ENCODE measurements around the gene IL25. TPM values are rescaled to one million over a fixed set of nuclear protein-coding genes. Genes with fewer than 3 reads are reported as not detected.

Gene IL25
- total and polyA plus RNA-seq, 7 donors = not detected

DNA sequence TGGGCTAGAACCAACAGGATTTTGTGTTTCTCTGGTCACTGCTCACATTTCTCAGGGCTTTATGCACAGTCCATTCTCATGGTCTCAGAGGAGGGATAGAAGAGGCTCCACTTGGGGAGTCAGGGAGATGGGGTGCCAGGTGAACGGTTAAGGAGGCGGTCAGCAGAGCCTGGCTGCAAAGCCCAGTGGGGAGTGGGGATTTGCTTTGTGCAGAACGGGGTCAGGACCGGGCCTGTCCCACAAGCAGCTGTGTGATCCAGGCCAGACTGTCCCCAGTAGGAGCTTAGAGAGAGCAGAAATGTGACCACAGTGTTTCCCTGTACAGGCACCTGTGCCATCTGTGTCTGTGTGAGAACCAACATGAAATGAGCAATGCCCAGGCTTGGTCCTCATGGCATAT lies 8.4 kb downstream of the IL25 start:
- Histone ChIP-seq H3K27ac (no peak overlapping the region), H3K27me3 (no peaks in the 10 kb centered on the region), H3K4me1 (no peaks in the 10 kb centered on the region), H3K9me3 (no peaks in the 10 kb centered on the region), H3K4me3 (no peak overlapping the region), H3K36me3 (no peaks in the 10 kb centered on the region)
- TF ChIP-seq POLR2A (IDR thresholded peaks at IDR 0.05) (no peak), POLR2AphosphoS5 (IDR thresholded peaks at IDR 0.05) (no peak), EP300 (IDR thresholded peaks at IDR 0.05) (no peak)
- TF ChIP-seq, protein P1, sequence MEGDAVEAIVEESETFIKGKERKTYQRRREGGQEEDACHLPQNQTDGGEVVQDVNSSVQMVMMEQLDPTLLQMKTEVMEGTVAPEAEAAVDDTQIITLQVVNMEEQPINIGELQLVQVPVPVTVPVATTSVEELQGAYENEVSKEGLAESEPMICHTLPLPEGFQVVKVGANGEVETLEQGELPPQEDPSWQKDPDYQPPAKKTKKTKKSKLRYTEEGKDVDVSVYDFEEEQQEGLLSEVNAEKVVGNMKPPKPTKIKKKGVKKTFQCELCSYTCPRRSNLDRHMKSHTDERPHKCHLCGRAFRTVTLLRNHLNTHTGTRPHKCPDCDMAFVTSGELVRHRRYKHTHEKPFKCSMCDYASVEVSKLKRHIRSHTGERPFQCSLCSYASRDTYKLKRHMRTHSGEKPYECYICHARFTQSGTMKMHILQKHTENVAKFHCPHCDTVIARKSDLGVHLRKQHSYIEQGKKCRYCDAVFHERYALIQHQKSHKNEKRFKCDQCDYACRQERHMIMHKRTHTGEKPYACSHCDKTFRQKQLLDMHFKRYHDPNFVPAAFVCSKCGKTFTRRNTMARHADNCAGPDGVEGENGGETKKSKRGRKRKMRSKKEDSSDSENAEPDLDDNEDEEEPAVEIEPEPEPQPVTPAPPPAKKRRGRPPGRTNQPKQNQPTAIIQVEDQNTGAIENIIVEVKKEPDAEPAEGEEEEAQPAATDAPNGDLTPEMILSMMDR (IDR thresholded peaks at IDR 0.05) = no peak
- intact Hi-C loops (cut with DNase I) = loop anchor here (1.0 to 5.0 kb wide), 2 partner anchors 53 to 114 kb away; no protein-coding TSS in a partner anchor
- WGBS, 2 donors = 88 to 92% methylated on average over 4 of the region's 4 CpGs
- no peak for DNase-seq

DNA sequence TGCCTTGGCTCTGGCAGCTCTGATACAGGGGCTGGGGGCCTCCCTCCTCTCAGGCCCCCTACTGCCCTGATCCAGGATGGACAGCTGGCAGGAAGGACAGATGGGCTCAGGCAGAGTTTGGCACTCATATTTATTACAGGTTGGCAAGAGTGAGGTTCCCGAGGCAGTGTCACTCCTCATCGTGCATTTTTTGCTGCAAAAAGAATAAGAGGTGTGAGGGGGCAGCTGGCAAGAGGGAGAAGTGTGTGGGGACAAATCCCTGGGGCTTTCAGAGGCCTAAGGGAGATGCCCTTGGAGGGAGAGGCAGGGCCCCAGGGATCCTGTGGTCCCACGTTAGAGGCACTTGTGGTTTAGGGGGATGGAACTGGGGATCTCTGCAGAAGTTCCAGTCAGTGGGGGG lies 9.3 kb downstream of the IL25 start:
- 50 to 57% methylated on average over 3 of the region's 3 CpGs for WGBS, 2 donors
- DNase-seq = no peak

DNA sequence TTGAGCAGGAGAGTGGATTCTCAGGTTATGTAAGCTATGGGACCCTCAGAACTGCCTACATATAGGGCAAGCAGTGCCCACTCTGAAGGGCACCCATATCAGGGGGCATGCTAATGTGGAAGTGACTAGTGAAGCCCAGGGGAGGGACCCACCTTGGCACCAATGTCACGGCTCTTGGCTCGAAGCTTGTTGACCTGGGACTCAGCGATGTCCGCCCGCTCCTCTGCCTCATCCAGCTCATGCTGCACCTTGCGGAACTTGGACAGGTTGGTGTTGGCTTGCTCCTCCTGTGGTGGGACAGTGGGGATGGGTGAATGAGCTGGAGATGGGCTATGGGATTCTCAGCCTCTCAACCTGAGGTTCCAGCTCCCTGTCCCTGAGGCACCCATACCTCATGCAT lies 9.7 kb downstream of the IL25 start:
- Histone ChIP-seq H3K27ac (no peak overlapping the region), H3K9me3 (no peaks in the 10 kb centered on the region), H3K4me3 (no peak overlapping the region), H3K27me3 (no peaks in the 10 kb centered on the region), H3K4me1 (no peaks in the 10 kb centered on the region), H3K36me3 (no peaks in the 10 kb centered on the region)
- no peak for DNase-seq
- 92 to 93% methylated on average over 6 of the region's 6 CpGs for WGBS, 2 donors
- no peak for TF ChIP-seq POLR2AphosphoS5 (IDR thresholded peaks at IDR 0.05)
- TF ChIP-seq POLR2A (IDR thresholded peaks at IDR 0.05) = no peak
- no peak for TF ChIP-seq EP300 (IDR thresholded peaks at IDR 0.05)
- TF ChIP-seq, protein P1 (IDR thresholded peaks at IDR 0.05) = no peak
- intact Hi-C loops (cut with DNase I) = loop anchor here (5.0 kb wide), 1 partner anchor 115 kb away; no protein-coding TSS in a partner anchor

More for the DNA sequence above, 9.3 kb downstream of the IL25 start:
- TF ChIP-seq EP300 (IDR thresholded peaks at IDR 0.05) (no peak), POLR2A (IDR thresholded peaks at IDR 0.05) (no peak), POLR2AphosphoS5 (IDR thresholded peaks at IDR 0.05) (no peak)
- TF ChIP-seq, protein P1 (IDR thresholded peaks at IDR 0.05) = no peak
- no peak overlapping the region for H3K27ac ChIP-seq
- intact Hi-C loops (cut with DNase I) = loop anchor here (5.0 kb wide), 1 partner anchor 115 kb away; no protein-coding TSS in a partner anchor
- no peaks in the 10 kb centered on the region for H3K9me3 ChIP-seq
- H3K27me3 ChIP-seq = no peaks in the 10 kb centered on the region
- no peaks in the 10 kb centered on the region for H3K4me1 ChIP-seq
- no peaks in the 10 kb centered on the region for H3K36me3 ChIP-seq
- H3K4me3 ChIP-seq = no peak overlapping the region

DNA sequence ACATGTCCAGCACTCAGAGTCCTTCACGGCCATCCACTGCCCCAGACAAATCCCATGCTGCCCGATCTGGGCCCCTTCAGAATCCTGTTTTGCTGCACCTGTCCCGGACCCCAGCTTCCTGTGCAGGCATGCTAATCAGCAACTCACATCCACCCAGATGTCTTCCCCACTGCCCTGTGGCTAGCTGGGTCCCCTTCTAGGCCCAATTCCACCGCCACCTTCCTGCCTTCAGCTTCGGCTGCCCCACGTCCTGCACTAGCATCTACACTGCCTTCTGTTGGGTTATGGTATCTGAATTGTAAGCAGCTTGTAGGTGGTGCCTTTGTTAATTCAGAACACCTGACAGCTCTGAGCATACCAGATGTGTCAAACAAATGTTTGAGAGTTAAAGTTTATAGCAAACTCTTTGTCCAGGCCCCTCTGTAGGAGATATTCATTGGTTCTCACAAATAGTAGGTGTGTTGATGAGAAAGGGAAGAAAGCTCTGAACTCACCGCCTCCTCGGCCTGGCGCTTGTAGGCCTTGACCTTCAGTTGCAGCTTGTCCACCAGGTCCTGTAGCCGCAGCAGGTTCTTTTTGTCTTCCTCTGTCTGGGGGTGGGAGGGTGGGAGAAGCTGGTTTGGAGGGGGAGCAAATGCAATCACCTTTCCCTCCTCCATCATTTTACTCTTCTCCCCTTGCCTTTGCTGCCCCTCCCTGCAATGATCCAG lies 10.3 kb downstream of the IL25 start:
- no peaks in the 10 kb centered on the region for H3K27me3 ChIP-seq
- no peak overlapping the region for H3K27ac ChIP-seq
- H3K9me3 ChIP-seq = no peaks in the 10 kb centered on the region
- H3K36me3 ChIP-seq = no peaks in the 10 kb centered on the region
- WGBS, 2 donors = 63 to 83% methylated on average over 10 of the region's 10 CpGs
- no peak overlapping the region for H3K4me3 ChIP-seq
- no peaks in the 10 kb centered on the region for H3K4me1 ChIP-seq
- intact Hi-C loops (cut with DNase I) = loop anchor here (5.0 kb wide), 1 partner anchor 116 kb away; no protein-coding TSS in a partner anchor
- no peak for DNase-seq
- TF ChIP-seq POLR2A (IDR thresholded peaks at IDR 0.05) = no peak
- TF ChIP-seq POLR2AphosphoS5 (IDR thresholded peaks at IDR 0.05) = no peak
- no peak for TF ChIP-seq EP300 (IDR thresholded peaks at IDR 0.05)
- TF ChIP-seq, protein P1 (IDR thresholded peaks at IDR 0.05) = no peak
